AML-193 (cell line): ENCODE measurements around the gene TPH2.

ENCODE experiments used
- DNase-seq, 2 experiments: peaks; one replicate each; lab custom pipeline; 2025; lab: John Stamatoyannopoulos, UW

TPH2 gene

GRCh38 chr12:71938728-71939385, at the start of gene TPH2:
Gene TPH2, plus strand, starts transcription at chr12:71938845. Its CDS starts 142 bp downstream, at chr12:71938987.
- DNase-seq, result peak; percentile 49 to 62

GRCh38 chr12:71890475-71890874, 48.2 kb upstream of the TPH2 start:
- no peak for DNase-seq

GRCh38 chr12:71892059-71892458, 46.6 kb upstream of the TPH2 start:
- DNase-seq, result no peak

- no peak for DNase-seq
These were observed 42.3 kb upstream of the TPH2 start for GRCh38 chr12:71896205-71896882.

GRCh38 chr12:71900091-71900490, 38.6 kb upstream of the TPH2 start:
- DNase-seq, result no peak

GRCh38 chr12:71904629-71905028, 34.0 kb upstream of the TPH2 start:
- no peak for DNase-seq

- no peak for DNase-seq
These were observed 3.1 kb upstream of the TPH2 start for GRCh38 chr12:71935594-71935993.

GRCh38 chr12:71940068-71940467, 1.4 kb downstream of the TPH2 start:
- DNase-seq, result no peak

GRCh38 chr12:71941174-71941573, 2.5 kb downstream of the TPH2 start:
- DNase-seq, result no peak

GRCh38 chr12:71942259-71942658, 3.6 kb downstream of the TPH2 start:
- DNase-seq, result no peak

GRCh38 chr12:71942703-71943102, 4.1 kb downstream of the TPH2 start:
- no peak for DNase-seq

GRCh38 chr12:71945121-71945520, 6.5 kb downstream of the TPH2 start:
- no peak for DNase-seq

GRCh38 chr12:71945883-71946282, 7.2 kb downstream of the TPH2 start:
- DNase-seq, result no peak

- no peak for DNase-seq
These were observed 9.0 kb downstream of the TPH2 start for GRCh38 chr12:71947645-71948105.

GRCh38 chr12:71948390-71948789, 9.7 kb downstream of the TPH2 start:
- DNase-seq, result no peak

GRCh38 chr12:71949646-71950045, 11.0 kb downstream of the TPH2 start:
- DNase-seq, result no peak

- no peak for DNase-seq
These were observed 11.8 kb downstream of the TPH2 start for GRCh38 chr12:71950404-71950803.

- no peak for DNase-seq
These were observed 12.2 kb downstream of the TPH2 start for GRCh38 chr12:71950819-71951218.

- DNase-seq, result no peak
These were observed 15.6 kb downstream of the TPH2 start for GRCh38 chr12:71954083-71954778.

- DNase-seq, result no peak
These were observed 16.2 kb downstream of the TPH2 start for GRCh38 chr12:71954861-71955260.

- DNase-seq, result no peak
These were observed 17.3 kb downstream of the TPH2 start for GRCh38 chr12:71955970-71956369.

GRCh38 chr12:71958056-71958455, 19.4 kb downstream of the TPH2 start:
- no peak for DNase-seq

- DNase-seq, result no peak
These were observed 19.8 kb downstream of the TPH2 start for GRCh38 chr12:71958457-71958856.
